ENCODE data around the gene RPL12. TPM values are rescaled to one million over a fixed set of nuclear protein-coding genes. Genes with fewer than 3 reads are reported as not detected.

RPL12 gene
- total RNA-seq, 1 experiment from 2014 or later, result 1,560 TPM

- in situ Hi-C loops (cut with HindIII; ENCODE audit: low pct_unique_long_range_greater_than_20kb, low sequenced_read_pairs), result no loop called here
- no peak for DNase-seq (ENCODE audit: low read depth)
Measured at GRCh38 chr9:127446713-127447415, 4.3 kb downstream of the RPL12 start.

DNA sequence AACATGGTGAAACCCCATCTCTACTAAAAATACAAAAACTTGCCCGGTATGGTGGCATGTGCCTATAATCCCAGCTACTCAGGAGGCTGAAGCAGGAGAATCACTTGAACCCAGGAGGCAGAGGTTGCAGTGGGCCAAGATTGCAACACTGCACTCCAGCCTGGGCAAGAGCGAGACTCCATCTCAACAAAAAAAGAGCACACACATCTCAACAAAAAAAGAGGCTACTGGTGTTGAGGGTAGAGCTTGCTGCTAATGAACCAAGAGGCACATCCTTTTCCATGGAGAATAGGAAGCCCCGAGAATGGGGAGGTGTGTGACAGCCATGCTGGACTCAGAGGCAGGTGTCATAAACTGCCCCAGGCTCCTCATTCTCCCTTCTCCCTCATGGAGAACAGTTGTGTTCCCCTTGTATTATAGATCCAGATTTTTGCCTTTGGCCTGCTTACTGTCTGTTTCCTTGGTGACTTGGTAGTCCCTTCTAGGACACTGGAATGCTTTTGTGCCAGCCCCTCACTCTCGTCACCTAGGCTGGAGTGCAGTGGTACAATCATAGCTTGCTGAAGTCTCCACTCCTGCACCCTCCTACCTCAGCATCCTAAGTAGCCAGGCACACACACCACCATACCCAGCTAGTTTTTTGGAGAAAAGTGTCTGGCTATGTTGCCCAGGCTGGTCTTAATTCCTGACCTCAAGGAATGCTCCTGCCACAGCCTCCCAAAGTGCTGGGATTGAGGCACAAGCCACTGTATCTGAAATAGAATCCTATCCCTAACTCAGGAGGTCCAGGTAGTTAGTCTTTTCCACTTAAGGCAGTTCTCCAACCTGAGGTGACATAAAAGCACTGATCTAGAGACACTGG is 5.1 kb downstream of the RPL12 start:
- peak; percentile 40 for DNase-seq (ENCODE audit: low read depth)
- in situ Hi-C loops (cut with HindIII; ENCODE audit: low pct_unique_long_range_greater_than_20kb, low sequenced_read_pairs), result no loop called here

GRCh38 chr9:127444921-127445850 is 6.0 kb downstream of the RPL12 start:
- in situ Hi-C loops (cut with HindIII; ENCODE audit: low pct_unique_long_range_greater_than_20kb, low sequenced_read_pairs), result no loop called here

GRCh38 chr9:127444283-127444920 is 6.8 kb downstream of the RPL12 start:
- in situ Hi-C loops (cut with HindIII; ENCODE audit: low pct_unique_long_range_greater_than_20kb, low sequenced_read_pairs), result no loop called here
- no peak for DNase-seq (ENCODE audit: low read depth)

More at GRCh38 chr9:127444921-127445850, 6.0 kb downstream of the RPL12 start:
- DNase-seq (ENCODE audit: low read depth), result no peak

DNA sequence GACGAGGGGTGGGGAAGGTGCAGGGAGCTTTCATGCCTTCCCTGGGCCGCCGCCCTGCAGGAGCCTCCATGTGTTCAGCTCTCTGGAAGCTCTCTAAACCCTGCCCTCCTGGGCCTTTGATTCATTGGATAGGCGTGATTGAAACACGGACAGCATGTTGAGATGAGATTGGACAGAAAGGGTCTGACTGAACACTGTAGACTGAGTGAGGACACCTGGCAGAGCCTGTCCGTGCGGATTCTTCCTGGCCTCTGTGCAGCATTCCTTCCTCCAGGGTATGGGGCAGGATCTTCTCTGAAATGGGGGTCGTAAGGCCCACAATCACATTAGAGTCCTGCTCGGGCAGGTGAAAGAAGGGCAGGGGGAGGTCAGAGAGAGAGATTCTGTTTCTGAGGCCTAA is 12.8 kb downstream of the RPL12 start:
- in situ Hi-C loops (cut with HindIII; ENCODE audit: low pct_unique_long_range_greater_than_20kb, low sequenced_read_pairs), result no loop called here
- DNase-seq (ENCODE audit: low read depth), result no peak

DNA sequence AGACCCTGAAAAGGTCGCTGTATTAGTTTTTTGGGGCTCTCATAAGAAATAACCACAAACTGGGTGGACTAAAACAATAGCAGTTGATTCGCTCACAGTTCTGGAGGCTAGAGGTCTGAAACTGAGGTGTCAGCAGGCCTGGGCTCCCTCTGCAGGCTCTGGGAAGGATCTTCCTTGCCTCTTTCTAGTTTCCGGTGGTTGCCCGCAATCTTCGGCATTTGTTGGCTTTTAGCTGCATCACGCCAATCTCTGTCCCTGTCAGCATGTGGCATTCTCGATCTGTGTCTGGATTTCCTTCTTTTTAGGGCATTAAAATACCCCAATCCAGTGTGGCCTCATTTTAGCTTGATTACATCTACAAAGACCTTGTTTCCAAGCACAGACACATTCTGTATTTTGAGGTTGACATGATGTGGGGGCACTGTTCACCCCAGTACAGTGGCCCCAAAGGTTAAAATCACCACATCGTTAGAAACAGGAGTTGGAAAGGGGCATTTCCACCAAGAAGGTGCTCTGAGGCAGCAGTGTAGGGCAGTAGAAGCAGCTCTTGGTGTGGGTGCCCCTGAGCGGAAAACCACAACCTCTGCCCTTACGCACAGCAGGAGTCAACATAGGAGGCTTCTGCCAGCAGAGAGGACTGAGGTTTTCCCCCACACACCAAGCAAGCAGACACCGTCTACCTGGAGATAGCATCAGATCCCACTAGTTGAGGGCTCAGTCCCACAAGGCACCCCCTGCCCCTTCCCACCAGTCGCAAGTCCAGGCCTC is 13.5 kb downstream of the RPL12 start:
- in situ Hi-C loops (cut with HindIII; ENCODE audit: low pct_unique_long_range_greater_than_20kb, low sequenced_read_pairs), result no loop called here
- no peak for DNase-seq (ENCODE audit: low read depth)

GRCh38 chr9:127430415-127430814 is 20.8 kb downstream of the RPL12 start:
- no peak for DNase-seq (ENCODE audit: low read depth)
- in situ Hi-C loops (cut with HindIII; ENCODE audit: low pct_unique_long_range_greater_than_20kb, low sequenced_read_pairs), result no loop called here

GRCh38 chr9:127428348-127428747 is 22.9 kb downstream of the RPL12 start:
- in situ Hi-C loops (cut with HindIII; ENCODE audit: low pct_unique_long_range_greater_than_20kb, low sequenced_read_pairs), result no loop called here
- no peak for DNase-seq (ENCODE audit: low read depth)

DNA sequence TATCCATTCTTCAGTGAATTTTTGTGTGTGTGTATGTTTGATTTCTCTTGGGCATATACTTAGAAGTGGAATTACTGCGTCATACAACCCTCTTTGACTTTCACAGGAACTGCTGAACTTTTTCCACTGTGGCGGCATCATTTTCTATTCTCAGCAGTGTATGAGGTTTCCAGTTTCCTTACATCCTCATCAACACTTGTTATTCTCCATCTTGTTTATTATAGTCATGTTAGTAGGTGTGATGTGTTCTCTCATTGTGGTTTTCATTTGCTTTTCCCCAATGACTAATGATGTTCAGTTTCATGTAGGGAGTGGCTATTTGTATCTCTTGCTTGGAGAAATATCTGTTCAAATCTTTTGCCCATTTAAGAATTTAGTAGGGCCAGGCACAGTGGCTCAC is 24.4 kb downstream of the RPL12 start:
- no peak for DNase-seq (ENCODE audit: low read depth)
- in situ Hi-C loops (cut with HindIII; ENCODE audit: low pct_unique_long_range_greater_than_20kb, low sequenced_read_pairs), result no loop called here

GRCh38 chr9:127424676-127424999 is 26.6 kb downstream of the RPL12 start:
- no peak for DNase-seq (ENCODE audit: low read depth)
- in situ Hi-C loops (cut with HindIII; ENCODE audit: low pct_unique_long_range_greater_than_20kb, low sequenced_read_pairs), result no loop called here

- DNase-seq (ENCODE audit: low read depth), result peak; percentile 88
- in situ Hi-C loops (cut with HindIII; ENCODE audit: low pct_unique_long_range_greater_than_20kb, low sequenced_read_pairs), result no loop called here
Measured at GRCh38 chr9:127423934-127424675, 27.1 kb downstream of the RPL12 start, which contains the start of gene ZNF79. Gene ZNF79, plus strand, starts transcription at chr9:127424382. Its CDS starts 406 bp downstream, at chr9:127424788.

GRCh38 chr9:127423476-127423933 is 27.7 kb downstream of the RPL12 start:
- DNase-seq (ENCODE audit: low read depth), result no peak
- in situ Hi-C loops (cut with HindIII; ENCODE audit: low pct_unique_long_range_greater_than_20kb, low sequenced_read_pairs), result no loop called here

GRCh38 chr9:127422787-127423186 is 28.4 kb downstream of the RPL12 start:
- in situ Hi-C loops (cut with HindIII; ENCODE audit: low pct_unique_long_range_greater_than_20kb, low sequenced_read_pairs), result no loop called here
- DNase-seq (ENCODE audit: low read depth), result no peak

DNA sequence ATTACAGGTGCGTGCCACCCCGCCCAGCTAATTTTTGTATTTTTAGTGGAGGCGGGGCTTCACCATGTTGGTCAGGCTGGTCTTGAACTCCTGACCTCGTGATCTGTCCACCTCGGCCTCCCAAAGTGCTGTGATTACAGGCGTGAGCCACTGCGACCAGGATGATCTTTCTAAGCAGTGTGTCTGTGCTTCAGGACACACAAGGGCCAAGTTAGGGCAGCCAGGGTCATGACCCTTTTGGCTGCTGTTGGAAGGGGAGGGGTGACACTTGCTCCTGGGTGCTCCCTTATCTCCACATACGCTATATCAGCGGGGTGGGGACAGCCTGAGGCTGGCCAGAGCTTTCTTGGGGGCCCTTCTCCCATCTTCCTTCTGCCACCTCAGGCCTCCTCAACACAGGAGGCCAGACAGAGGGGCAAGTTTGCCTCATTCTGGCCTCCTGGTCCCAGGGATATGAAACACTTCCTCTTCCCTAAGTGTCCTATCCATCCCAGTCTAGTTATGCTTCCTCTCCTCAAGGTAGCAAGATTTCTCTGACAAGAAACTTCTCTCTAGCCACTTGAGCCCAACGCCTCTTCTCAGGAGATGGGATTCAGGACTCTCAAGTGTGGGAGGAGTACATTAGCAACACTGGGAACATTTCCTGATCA is 28.9 kb downstream of the RPL12 start:
- no peak for DNase-seq (ENCODE audit: low read depth)
- in situ Hi-C loops (cut with HindIII; ENCODE audit: low pct_unique_long_range_greater_than_20kb, low sequenced_read_pairs), result no loop called here

DNA sequence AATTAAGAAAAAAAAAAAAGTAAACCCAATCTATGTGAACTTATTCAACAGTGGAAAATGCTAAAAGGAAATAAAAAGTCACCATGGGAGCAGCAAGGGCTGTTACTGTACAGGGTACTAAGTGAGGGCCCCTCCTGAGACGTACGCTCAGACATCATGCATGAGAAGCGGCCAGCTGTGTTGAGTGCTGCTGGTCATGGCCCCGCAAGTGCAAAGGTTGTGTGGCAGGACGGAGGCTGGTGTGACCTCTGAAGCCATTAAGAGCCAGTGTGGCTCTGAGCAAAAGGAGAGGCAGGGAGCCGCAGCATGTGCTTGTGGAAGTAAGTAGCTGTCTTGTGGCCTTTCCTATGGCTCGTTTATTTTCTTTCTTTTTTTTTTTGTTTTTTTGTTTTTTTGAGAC is 30.1 kb downstream of the RPL12 start:
- in situ Hi-C loops (cut with HindIII; ENCODE audit: low pct_unique_long_range_greater_than_20kb, low sequenced_read_pairs), result no loop called here
- DNase-seq (ENCODE audit: low read depth), result no peak

DNA sequence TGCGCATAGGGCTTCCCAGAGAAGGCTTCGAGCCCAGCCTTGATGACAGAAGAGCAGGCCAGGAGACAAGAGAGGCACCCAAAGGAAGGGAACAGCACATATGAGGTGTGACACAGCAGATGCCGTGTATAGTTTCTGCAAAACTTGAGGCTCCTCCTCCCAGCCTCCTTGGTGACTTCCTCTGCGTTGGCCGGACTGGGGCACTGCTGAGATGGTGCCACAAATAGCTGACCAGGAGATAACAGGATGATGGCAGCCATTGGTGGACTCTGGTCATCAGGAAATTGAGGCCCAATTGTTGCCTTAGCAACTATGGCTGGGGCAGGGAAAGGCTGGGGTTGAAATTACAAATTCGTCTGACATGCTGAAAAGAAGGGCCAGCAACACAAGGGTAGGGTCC is 31.9 kb downstream of the RPL12 start:
- in situ Hi-C loops (cut with HindIII; ENCODE audit: low pct_unique_long_range_greater_than_20kb, low sequenced_read_pairs), result no loop called here
- DNase-seq (ENCODE audit: low read depth), result no peak
